Keratinocyte (primary cell): Measurements from ENCODE around the gene GLI2.

Experiments used
- EZH2 ChIP-seq: IDR thresholded peaks from one replicate; pipeline ENCODE4 v1.6.1; 2012; ENCODE audit warnings: inconsistent platforms, mild to moderate bottlenecking, low read length, moderate library complexity
- TF ChIP-seq, protein P1 (sequence below), 3 experiments: IDR thresholded peaks in 1 of 3; conservative IDR thresholded peaks in 1 of 3; optimal IDR thresholded peaks in 1 of 3; 2 replicates in 2 of 3; 3 replicates in 1 of 3; pipeline versions ENCODE3 to v1.5.1; 2011; ENCODE audit warnings: low read length in 3 of 3, mild to moderate bottlenecking in 3 of 3, moderate library complexity in 2 of 3, control low read depth in 1 of 3, inconsistent platforms in 1 of 3; ENCODE audit not compliant: insufficient read depth in 2 of 3; ENCODE audit errors: extremely low read depth in 1 of 3

DNA sequence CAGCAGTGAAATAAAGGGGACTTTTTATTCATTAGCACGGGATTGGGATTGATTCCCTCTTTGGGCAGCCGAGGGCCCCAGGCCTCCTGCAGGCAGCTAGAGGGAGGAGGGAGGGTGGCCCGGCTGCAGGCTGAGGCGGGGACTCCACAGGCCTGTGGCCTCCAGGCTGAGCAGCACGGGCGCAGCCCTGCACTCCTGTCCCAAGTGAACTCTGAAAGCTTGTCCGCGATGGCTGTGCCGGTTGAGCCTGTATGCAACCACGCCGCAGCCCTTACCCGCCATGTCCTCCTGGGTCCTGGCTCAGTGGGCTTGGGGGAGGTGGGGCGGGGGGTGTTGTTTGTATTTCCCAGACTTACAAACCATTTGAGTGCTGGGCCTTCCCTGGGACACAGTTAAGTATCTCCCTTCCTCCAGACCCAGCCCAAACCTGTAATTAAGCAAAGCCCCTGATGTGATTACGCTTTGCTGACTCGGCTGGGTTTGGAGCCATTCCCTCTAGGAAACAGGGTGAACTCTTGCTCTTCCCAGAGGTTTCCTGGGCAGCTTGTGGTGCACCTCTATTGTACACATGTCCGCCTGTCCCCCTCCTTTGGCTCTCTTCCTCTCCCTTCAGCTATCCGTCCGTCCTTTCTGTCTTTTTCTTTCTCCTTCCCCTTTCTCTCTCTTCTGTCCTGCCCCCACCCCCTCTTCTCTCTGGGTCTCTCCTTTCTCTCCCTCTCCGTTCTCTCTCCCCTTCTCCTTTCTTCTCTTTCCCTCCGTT is 5.3 kb downstream of the GLI2 start:
- TF ChIP-seq, protein P1, sequence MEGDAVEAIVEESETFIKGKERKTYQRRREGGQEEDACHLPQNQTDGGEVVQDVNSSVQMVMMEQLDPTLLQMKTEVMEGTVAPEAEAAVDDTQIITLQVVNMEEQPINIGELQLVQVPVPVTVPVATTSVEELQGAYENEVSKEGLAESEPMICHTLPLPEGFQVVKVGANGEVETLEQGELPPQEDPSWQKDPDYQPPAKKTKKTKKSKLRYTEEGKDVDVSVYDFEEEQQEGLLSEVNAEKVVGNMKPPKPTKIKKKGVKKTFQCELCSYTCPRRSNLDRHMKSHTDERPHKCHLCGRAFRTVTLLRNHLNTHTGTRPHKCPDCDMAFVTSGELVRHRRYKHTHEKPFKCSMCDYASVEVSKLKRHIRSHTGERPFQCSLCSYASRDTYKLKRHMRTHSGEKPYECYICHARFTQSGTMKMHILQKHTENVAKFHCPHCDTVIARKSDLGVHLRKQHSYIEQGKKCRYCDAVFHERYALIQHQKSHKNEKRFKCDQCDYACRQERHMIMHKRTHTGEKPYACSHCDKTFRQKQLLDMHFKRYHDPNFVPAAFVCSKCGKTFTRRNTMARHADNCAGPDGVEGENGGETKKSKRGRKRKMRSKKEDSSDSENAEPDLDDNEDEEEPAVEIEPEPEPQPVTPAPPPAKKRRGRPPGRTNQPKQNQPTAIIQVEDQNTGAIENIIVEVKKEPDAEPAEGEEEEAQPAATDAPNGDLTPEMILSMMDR (optimal IDR thresholded peaks at IDR 0.05 in 1 of 3, IDR thresholded peaks at IDR 0.05 in 1 of 3, conservative IDR thresholded peaks at IDR 0.05 in 1 of 3; ENCODE audit: extremely low read depth in 1 of 3, insufficient read depth in 2 of 3, low read length in 3 of 3) = no peak
- TF ChIP-seq EZH2 = no peak
